Left forelimb (tissue), 1 donor: ENCODE data around the gene TBC1D16.

Experiments
- DNase-seq: peaks from one replicate; pipeline ENCODE4 v3.0.0-alpha.2; 2018; ENCODE audit warnings: low spot score

TBC1D16 gene

DNA sequence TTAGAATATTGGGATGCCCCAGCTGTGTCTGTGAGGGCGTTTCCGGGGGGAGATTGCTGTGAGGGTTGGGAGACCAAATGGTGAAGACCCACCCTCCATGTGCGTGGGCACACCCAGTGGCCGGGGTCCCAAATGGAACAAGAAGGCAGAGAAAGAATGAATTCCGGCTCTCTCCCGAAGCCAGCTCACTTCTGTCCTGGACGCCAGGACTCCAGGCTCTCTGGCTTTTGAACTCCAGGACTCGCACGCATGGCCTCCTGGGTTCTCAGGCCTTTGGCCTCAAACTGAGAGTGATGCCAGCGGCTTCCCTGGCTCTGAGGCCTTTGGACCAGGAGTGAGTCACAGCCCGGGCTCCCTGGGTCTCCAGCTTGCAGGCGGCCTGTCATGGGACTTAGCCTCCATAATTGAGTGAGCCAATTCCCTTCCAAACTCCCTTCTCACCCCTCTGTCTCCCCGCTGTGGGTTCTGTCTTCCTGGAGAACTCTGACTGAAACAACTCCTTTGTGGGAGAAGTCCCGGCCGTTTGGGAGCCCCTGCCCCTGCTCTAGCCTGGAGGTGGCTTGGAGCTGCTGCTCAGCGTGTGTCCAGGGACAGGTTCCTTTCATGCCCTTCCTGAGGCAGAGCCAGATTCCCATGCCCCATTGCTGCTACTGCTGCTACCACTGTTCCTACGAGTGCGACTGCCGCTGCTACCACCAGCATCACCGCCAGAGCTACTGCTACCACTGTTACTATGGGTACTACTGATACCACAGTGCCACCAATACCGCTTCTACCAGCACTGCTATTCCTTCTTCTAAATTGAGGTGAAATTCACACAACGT, 146.6 kb downstream of the TBC1D16 start:
- DNase-seq, result no peak

DNA sequence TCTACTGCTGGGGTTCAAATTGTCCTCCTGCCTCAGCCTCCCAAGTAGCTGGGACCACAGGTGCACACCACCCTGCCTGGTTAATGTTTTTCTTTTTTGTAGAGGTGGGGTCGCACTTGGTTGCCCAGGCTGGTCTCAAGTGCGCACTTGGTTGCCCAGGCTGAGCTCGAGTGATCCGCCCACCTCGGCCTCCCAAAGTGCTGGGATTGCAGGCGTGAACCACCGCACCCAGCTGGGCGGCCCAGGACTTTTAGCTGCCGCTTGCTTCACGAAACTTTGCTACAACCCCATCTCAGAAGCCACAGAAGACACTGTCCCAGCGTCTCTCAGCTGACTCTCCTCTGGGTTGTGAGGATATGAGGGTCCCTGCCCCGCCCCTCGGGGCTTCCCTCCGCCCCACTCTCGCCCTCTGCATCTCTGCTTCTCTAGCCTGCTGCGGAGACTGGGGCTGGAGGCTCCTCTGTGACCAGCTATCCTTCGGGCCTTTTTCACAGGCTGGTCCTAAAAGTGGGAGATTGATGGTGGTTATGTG, 147.6 kb downstream of the TBC1D16 start:
- no peak for DNase-seq

DNA sequence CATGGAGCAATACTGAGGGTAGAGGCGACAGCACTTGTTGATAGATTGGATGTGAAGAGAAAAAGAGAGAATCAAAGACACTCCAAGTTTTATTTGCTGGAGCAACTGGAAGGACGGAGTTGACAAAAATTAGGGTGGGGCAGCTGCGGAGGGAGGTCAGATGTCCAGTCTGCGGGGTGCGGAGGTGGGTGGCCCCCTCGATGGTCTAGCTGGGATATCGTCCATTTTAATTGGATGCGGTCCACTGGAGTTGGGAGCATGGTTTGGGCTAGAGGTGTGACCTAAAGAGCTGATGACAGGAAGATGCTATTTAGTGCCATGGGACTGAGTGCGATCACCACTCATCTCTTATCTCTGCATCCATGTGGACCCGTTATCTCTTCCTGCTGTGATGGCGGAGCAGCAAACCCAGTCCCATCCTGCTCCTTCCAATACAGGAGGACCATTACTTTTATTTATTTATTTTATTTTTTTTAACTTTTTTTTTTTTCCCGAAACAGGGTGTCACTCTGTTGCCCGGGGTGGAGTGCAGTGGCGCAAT, 148.2 kb downstream of the TBC1D16 start:
- DNase-seq, result no peak

GRCh38 chr17:79883202-79883601, 152.5 kb downstream of the TBC1D16 start:
- DNase-seq, result no peak
